Activated T-cell treated with anti-CD3 and anti-CD28 coated beads for 48 hours (primary cell): ENCODE data around the gene TREML1.
"Not testable (repeated sequence)": the region's sequence is repeated elsewhere in the genome, so short reads cannot be mapped to it uniquely, and the experiment has no call there.

ENCODE experiments used
- DNase-seq: peaks from one replicate; pipeline ENCODE4 v3.0.0-alpha.2; 2020; ENCODE audit warnings: low read depth

TREML1 gene, protein sequence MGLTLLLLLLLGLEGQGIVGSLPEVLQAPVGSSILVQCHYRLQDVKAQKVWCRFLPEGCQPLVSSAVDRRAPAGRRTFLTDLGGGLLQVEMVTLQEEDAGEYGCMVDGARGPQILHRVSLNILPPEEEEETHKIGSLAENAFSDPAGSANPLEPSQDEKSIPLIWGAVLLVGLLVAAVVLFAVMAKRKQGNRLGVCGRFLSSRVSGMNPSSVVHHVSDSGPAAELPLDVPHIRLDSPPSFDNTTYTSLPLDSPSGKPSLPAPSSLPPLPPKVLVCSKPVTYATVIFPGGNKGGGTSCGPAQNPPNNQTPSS

DNA sequence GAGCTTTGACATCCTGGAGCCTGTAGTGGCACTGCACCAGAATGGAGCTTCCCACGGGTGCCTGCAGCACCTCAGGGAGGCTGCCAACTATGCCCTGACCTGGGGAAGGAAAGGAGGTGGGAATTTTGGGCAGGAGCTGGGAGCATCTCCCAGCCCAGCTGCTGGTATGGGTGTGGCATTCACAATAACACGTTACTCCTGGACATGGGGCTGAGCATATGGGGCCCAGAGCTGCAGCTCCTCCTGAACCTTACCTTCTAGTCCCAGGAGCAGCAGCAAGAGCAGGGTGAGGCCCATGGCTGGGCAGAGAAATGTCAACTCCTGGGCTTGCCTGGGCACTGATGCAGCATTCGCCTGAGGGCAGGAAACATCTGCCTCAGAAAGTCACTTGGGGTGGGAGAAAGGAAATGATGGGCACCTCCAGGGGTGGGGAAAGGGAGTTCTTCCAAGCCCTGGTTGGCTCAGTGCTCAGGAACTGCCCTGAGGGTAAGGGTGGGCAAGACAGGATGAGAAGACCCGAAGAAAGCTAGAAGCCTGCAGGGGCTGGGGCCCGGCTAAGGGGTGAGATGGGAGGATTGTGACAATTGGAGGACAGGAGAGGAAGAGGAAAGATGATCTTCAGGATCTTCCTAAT lies at the start of gene TREML1:
TSS of gene TREML1 (minus strand) at position 356 of the 634 bp plus-strand sequence. CDS start at position 297, 59 bp downstream.
- DNase-seq, result no peak

DNA sequence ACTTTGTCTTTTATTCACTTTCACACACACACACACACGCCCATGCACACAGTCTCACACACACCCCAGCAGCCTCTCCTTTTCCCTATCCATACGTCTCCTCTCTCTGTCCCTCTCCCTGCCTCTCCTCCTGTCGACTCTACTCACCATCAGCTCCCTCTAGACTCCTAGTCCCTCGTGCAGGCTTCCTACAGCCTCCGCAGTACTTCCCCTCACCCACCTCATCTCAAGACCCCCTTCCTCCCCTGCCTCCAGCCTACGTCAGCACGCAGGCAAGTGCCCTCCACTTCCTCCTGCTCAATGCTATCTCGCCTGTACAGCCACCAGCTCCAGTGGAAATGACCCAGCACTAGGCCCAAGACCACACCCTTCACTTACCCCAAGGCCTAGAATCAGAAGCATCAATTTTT lies 47.6 kb upstream of the TREML1 start:
- no peak for DNase-seq

DNA sequence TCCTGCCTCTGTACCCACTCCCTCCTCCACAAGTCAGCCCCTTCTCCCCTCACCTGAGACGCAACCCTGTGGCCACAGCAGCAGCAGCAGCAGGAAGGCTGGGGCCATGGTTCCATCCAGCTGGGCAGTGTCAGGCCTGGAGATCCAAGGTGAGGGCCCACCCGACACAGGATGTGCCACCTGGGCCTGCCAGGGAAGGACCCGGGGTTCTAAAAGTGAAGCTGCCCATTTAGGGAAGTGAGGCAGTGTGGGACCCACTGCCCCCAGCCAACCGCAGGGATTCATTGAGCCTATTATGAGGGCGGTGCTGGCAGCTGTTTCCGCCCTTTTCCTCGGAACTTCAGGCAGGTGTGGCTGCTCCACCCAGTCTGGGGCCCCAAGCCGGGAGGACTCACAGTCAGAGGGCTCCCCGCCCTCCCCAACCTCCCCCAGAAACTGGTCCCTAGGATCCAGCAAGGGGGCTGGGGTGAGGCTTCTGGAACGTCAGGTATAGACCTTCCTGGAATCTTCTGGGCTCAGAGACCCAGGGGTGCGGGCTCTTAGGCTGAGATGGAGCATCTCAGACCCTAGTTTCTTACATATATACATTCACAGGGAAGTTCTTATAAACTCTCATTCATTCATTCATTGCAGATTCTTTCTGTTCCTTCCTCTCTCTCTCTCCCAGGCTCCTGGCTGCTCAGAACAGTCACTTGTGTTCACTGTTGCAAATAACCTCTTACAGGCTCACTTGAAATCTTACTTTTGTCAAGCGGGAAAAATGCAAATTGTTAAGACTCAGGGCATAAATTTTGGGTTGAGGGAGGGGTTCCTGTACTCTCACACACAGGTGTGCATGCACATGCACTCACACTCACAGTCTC lies 47.0 kb upstream of the TREML1 start, which contains the start of gene TREML2:
TSS of gene TREML2 (minus strand) at position 249 of the 863 bp plus-strand sequence. CDS start at position 108, 141 bp downstream.
- DNase-seq, result peak; percentile 18

DNA sequence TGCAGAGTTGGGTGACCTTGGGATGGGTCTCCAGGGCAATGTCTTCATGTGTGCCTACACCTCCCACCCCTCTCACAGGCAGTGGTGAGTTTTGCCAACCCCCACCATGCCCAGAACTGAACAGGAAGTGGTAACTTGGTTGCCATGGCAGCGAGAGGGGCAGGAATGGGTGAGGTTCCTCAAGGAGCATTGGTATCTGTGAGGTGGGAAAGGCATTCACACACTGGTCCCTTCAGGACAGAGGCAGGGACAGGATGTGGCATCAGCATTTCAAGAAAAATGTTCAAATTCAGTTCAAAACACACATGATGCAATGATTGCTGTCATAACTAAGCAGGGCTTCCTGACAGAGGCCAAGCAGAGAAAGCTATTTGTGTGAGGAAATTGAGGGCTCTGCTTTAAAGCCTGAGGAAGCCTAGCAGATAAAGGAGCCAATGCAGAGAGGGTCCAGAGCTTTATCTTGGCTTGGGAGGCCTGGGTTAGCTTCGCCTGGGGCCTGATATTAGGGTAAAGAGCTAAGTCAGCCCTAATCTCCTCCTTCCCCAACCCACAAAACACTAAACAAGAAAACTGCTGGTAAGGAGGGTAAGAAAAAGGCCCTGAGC lies 46.3 kb upstream of the TREML1 start:
- DNase-seq, result peak; percentile 33

DNA sequence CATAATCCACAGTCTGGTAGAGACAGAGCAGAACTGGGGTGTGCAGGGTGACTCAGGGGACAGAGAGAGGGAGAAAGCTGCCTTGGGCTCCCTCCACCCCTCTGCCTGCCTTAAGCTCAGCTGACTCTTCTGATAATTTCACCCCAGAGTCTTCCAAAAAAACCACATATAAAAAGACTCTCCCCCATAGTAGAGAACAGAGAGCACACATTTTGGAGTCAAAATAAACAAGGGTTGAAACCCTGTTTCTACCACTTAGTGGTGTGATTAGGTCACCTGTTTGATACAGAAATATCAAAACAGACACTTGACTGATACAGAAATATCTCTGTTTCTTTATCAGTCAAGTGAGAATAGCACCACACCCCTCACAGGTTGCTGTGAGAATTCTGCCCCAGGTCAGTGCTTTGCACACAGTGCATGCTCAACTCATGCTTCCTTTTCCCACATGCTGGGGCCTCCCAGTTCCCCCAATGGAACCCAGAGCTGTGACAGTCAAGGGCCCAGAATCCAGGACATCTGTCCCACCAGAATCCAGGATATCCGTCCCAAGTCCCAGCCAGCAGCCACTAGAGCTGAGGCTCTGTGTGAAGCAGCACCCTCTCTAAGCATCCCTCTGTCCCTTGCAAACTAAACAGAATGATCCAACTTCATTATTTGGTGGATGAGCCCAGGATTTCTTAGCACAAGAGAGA lies 45.6 kb upstream of the TREML1 start:
- DNase-seq, result peak; percentile 19

DNA sequence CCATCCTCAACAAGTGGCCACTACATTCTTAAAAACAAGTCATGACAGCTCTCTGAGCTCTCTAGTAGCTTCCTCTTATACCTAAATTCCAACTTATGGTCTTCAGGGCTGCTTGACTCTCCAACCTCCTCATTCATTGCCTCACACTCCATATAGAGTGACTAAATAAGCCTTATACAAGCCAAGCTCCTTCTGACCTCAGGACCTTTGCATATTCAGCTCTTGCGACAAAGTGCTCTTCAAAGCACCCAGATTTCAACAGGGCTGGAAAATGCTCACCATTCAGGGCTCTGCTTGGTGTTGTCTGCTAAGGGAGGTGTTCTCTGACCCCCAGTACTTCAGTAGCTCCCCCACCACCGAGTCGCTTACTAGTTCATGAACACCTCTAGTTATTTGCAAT lies 43.1 kb upstream of the TREML1 start:
- no peak for DNase-seq

DNA sequence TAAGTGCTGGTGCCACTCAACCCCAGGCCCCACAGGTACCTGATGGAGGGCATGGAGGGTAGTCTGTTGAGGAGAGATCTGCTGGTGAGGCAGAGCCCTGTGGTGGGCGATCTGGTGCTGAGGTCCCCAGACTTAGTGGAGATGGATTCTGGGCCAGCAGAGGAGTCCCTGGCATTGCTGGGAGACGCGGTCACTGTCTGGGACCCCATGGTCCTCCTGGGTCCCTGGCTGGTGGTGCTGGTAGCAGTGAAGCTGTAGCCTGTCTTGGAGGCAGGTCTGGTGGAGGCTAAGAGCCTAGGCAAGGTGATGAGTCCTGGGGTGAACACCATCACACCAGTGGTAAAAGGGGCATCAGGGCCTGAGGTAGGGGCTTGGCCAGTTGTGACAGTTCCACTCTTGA lies 40.2 kb upstream of the TREML1 start:
- DNase-seq, result no peak

DNA sequence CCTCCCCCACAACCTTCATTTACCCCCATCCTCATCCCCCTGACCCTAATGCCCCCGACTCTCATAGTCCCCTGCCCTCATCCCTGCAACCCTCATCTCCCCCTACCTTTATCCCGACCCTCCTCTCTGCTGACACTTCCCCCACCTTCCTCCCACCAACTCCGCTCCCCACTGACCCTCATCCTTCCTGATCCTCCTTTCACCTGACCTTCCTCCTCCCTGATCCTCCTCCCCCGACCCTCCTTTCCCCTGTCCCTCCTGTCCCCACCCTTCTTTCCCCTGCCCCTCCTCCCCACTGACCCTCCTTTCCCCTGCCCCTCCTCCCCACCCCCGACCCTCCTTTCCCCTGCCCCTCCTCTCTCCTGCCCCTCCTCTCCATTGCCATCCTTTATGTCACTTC lies 39.7 kb upstream of the TREML1 start:
- no peak for DNase-seq

DNA sequence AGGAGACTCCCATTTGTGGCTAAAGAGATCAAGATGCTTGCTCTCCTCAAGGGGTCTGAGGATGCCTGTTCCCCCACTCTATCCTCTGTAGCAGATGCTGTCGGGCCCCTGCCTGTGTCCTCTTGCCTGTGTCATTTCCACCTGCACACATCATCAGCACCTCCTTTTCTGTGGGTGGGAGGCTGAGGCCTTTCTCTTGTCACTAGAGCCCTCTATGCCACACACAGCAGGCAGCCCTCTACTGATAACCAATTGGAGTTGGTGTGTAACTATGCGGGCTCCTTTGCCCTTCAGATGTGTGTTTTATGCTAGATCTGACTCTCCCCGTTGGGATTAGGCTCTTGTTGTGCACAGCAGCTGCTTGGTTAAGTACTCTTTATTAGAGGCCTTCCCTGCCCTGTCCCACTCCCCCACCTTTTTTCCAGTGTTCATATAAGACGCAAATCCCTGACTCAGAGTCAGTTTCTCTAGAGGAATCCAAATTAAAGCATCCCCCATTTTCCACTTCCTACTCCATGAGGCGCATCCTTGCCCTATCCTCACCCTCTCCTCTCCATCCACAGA lies 39.1 kb upstream of the TREML1 start:
- DNase-seq, result no peak

DNA sequence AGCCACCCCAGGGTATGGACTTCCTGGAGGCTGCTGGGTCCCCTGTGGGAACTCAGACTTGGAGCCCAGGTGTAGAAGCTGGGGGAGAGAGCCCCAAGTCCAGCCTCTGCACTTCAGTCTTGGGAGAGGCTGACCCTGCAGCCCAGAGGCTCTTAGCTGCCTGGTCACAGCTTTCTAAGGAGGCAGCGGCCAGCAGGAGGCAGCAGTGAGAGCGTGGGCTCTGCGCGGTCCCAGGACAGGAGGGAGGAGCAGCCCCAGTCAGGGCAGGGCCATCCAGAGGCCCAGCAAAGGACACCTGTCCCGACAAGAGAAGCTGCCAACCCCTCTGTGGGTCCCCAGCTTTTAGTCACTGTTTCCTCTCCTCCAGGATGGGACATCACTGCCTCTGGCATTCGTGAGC lies 37.4 kb upstream of the TREML1 start:
- DNase-seq, result peak; percentile 41

DNA sequence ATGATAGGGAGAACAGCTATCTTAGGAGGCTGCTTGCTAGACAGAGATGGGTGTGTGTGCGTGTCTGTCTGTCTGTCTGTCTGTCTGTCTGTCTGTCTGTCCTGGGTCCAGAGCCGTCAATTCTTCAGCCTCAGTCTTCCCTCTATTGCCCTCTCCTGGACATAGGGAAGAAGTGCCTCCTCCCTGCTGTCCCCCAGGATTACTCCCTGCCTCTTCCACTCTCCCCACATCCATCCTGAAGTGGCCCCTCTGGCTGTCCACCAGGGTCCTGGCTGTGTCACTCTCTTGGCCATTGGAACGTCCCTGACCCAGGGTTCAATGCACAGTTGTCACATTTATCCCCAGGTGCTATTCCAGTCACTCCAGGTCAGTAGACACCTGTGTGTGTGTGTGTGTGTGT lies 36.6 kb upstream of the TREML1 start:
- DNase-seq, result no peak

DNA sequence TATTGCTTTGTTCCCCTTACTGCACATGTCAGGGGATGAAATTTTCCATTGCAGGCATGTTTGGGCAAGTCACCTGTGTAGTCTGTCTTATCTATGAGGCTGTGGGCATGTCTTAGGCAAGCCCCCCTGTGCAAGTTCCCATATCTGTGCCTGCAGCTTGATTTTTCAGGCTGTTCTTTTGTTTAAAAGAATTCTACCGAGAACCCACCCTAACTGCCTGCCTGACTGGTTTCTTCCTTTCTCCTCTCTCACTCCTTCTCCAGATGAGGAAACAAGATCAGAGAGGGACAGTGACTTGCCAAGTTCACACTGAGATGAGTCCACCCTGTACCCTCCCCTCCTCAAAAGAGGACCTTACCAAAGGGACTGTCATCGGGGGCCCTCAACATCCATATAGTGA lies 35.8 kb upstream of the TREML1 start:
- no peak for DNase-seq

DNA sequence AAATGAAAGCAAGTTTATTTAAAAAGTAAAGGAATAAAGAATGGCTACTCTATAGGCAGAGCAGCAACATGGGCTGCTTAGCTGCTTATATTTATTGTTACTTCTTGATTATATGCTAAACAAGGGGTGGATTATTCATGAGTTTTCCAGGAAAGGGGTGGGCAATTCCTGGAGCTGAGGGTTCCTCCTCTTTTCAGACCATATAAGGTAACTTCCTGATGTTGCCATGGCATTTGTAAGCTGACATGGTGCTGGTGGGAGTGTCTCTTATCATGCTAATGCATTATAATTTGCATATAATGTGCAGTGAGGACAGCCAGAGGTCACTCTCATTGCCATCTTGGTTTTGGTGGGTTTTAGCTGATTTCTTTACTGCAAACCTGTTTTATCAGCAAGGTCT lies 34.9 kb upstream of the TREML1 start:
- DNase-seq, result not testable (repeated sequence)

DNA sequence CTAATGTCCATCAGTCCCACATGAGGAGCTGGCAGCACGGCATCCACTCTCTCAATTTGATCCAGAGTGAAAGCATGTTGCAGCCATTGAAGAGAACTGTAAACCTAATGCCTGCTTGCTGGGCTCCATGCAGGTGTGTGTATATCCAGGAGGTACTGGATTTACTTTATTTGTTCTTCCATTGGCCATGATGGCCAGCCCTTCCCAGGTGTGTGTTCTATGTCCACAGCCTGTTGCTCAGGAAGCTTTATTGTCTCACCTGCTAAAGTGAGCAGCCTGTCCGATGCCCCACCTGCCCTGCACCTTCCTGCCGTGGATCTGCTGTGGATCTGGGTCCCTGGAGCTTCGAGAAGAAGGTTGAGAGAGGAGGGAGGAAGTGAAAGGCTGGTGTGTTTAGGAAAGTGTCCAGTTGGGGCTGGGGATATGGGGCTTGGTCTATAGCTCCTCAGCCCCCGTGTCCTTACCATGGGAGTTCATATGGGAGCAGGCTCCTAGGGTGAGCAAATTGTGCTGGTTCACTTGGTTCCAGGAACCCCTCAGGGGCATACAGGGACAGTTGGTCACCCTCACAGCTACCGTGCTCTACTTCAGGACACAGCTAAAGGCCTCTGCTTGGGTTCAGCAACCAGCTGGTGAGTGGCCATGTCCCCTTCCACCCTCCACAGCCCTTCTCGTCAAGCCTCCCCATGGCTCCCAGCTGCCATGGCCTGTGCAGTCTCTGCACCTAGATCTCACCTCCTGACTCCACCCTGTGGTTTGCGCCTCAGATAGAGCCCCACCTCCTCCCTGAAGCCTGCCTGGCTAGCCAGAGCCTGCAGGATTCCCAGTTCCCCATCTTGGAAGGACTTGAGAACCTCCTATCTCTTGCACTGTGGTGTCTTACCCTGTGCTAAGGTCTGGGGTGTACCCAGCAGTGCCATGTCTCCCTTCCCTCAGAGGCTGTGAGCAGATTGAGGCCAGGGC lies 34.1 kb upstream of the TREML1 start:
- no peak for DNase-seq

DNA sequence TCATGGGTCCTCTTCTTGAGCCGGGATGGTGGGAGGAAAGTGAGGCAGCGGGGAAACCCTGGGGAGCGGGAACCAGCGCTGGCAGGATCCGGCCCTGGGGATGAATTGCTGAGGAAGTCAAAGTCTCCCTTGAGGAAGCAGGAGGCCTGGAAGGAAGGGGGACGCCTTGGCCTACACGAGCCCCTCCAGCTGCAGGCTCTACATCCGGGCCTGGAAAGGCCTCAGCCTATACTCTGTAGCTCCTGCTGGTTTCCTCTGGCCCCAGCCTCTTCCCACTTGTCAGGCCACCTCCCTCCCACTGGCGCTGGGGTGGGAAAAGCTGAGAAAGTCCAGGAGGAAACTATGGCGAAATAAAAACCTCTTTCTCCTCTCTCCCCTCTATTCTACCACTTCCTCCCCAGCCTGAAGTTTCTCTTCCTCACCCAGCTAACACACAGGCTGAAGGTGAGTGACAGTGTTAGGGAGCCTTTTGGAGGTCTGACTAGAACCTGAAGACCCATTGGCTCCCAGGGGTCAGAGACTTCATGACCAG lies 31.9 kb upstream of the TREML1 start:
- no peak for DNase-seq

DNA sequence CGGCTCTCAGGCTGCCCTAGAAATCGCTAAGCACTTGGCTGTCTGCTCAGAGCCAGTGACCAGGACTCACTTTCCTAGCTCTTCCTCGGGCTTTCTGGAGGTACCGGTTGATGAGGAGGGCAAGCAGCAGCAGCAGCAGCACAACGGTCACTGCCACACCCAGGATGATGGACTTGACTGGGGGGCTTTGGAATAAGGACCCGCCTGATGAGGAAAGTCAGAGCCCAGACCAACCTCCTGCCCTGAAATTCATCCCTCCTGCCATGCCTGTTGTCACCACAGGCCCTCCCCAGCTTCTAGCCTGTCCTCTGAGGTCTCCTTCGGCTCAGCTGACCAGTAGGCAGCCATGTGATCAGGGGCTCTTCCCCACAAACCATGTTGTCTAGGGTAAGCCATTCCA lies 30.6 kb upstream of the TREML1 start:
- no peak for DNase-seq

DNA sequence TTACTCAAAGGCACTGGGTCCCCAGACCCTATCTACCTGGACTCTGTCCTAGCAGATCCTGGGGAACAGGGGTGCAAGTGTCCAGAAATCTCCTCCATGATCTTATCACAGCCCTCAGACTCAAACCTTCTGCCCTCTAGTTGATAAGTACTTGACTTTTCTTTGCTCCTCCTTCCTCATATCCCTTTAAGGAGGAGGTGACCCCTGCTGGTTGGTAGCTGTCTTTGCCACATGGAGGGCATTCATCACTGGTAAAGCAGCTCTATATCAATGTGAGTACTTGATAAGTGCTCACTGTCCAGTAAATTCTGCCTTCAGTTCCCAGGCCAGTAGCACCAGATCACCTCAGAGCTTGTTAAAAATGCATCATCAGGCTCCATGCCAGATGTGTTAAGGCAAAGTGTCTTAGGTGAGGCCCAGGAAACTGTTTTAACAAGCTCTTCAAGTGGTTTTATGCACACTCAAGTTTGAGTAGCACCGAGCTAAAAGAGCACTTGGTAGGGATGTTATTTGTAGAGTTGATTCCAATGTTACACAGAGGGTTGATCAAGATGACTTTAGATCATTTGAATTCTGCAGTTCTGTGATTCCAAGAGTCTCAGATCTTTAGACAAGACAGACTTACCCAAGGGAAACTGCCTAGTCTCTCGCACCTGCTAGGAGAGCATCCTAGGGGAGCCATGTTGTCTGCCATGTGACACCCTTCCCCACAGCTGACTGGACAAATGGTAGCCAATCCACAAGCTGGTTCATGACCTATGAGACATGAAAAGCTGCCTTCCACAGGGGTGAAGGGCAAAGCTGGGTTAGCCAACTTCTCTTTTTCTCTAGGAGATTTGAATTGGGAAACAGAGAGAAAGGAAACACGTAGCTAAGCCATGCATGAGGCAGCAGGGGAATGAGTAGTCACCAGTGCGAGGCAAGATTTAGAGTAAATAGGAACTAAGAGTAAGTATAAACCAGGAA lies 28.2 kb upstream of the TREML1 start:
- peak; percentile 28 for DNase-seq

DNA sequence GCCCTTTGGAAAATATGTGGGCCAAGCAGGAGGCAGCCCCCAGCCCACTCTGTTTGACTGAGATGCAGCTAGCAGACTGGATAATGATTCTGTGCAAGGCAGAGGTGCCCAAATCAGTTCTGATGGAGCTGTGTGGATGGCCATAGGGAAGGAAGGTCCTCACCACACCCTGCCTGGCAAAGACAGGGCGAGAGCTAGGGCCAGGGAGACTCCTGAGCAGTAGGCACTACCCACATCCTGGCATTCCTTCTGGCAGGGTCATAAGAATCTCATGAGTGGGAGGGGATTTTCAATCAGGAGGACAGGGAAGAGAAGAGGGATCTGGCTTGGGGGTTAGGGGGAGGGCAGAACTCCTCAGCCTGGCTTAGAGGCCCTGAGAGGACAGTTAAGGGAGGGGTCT lies 27.4 kb upstream of the TREML1 start:
- no peak for DNase-seq

DNA sequence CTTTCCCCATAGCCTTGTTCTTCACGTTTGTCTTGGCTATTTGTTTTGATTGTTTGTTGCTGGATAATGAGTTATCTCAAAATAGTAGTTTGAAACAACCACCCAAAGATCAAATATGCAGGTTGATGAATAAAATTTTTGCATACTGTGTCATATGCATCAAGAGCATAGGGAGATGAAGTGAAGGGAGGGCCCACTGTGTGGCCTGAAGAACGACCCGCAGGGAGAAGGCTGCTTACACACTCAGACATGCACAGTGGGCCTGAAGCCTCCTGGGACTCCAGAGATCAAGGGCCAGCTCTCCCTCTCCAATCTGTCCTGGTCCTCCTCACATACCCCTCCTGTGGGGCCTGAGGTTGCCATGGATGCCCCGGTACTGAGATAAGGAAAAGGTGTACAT lies 25.0 kb upstream of the TREML1 start:
- DNase-seq, result no peak
